ENCODE measurements around the gene ZNF3. TPM values are rescaled to one million over a fixed set of nuclear protein-coding genes. Genes with fewer than 3 reads are reported as not detected.

The ZNF3 gene
- total RNA-seq, 2 donors from 2014 or later, result 42.3 to 45.2 TPM

- no peaks in the 10 kb centered on the region for H3K9me3 ChIP-seq (ENCODE audit: control insufficient read depth, low read length, poor library complexity, severe bottlenecking)
- Mint-ChIP-seq H3K4me3 (peak overlapping the region; percentile 96), H3K27me3 (no peaks in the 10 kb centered on the region), H3K27ac (peak overlapping the region; percentile 99), H3K36me3 (ENCODE audit: low read depth) (no peaks in the 10 kb centered on the region), H3K4me1 (peaks cover 35% of the 10 kb centered on the region)
- DNase-seq (peak; percentile 46 to 61 (median 51)), ATAC-seq (peak; percentile 71)
Observed at GRCh38 chr7:100119970-100120732, 38.6 kb upstream of the ZNF3 start.

GRCh38 chr7:100119072-100119969 lies 37.8 kb upstream of the ZNF3 start, which contains the start of the genes CNPY4 and TAF6:
CNPY4 (plus strand) TSS chr7:100119634; CDS start chr7:100119745, 111 bp downstream.
TAF6 (minus strand) TSS chr7:100119358; CDS start chr7:100114209, 5,149 bp downstream.
- Mint-ChIP-seq H3K27me3 (no peaks in the 10 kb centered on the region), H3K4me1 (peaks cover 29% of the 10 kb centered on the region), H3K27ac (peak within 1 kb of the TSS; percentile 99), H3K36me3 (ENCODE audit: low read depth) (no peaks in the 10 kb centered on the region), H3K4me3 (peak within 1 kb of the TSS; percentile 96)
- H3K9me3 ChIP-seq (ENCODE audit: control insufficient read depth, low read length, poor library complexity, severe bottlenecking), result no peaks in the 10 kb centered on the region
- peak; percentile 89 to 90 (median 90) for DNase-seq
- ATAC-seq, result peak; percentile 78

GRCh38 chr7:100118388-100119071 lies 37.0 kb upstream of the ZNF3 start:
- no peaks in the 10 kb centered on the region for H3K9me3 ChIP-seq (ENCODE audit: control insufficient read depth, low read length, poor library complexity, severe bottlenecking)
- peak overlapping the region; percentile 96 for H3K4me3 Mint-ChIP-seq
- ATAC-seq, result no peak
- H3K27me3 Mint-ChIP-seq, result no peaks in the 10 kb centered on the region
- DNase-seq, result no peak
- no peaks in the 10 kb centered on the region for H3K36me3 Mint-ChIP-seq (ENCODE audit: low read depth)
- H3K4me1 Mint-ChIP-seq, result peaks cover 28% of the 10 kb centered on the region
- H3K27ac Mint-ChIP-seq, result peak overlapping the region; percentile 99

- H3K9me3 ChIP-seq (ENCODE audit: control insufficient read depth, low read length, poor library complexity, severe bottlenecking), result no peaks in the 10 kb centered on the region
- ATAC-seq, result no peak
- Mint-ChIP-seq H3K4me1 (peaks cover 18% of the 10 kb centered on the region), H3K27ac (no peak overlapping the region), H3K4me3 (no peak overlapping the region), H3K27me3 (no peaks in the 10 kb centered on the region), H3K36me3 (ENCODE audit: low read depth) (no peaks in the 10 kb centered on the region)
- no peak for DNase-seq
Observed at GRCh38 chr7:100115026-100115425, 33.5 kb upstream of the ZNF3 start.

- peaks cover 3% of the 10 kb centered on the region for H3K4me1 Mint-ChIP-seq
- no peaks in the 10 kb centered on the region for H3K9me3 ChIP-seq (ENCODE audit: control insufficient read depth, low read length, poor library complexity, severe bottlenecking)
- H3K27me3 Mint-ChIP-seq, result no peaks in the 10 kb centered on the region
- no peaks in the 10 kb centered on the region for H3K36me3 Mint-ChIP-seq (ENCODE audit: low read depth)
- no peak for DNase-seq
- no peak for ATAC-seq
- no peak overlapping the region for H3K4me3 Mint-ChIP-seq
- H3K27ac Mint-ChIP-seq, result no peak overlapping the region
Observed at GRCh38 chr7:100111914-100112313, 30.4 kb upstream of the ZNF3 start.

GRCh38 chr7:100111156-100111555 lies 29.6 kb upstream of the ZNF3 start:
- Mint-ChIP-seq H3K36me3 (ENCODE audit: low read depth) (no peaks in the 10 kb centered on the region), H3K27ac (no peak overlapping the region), H3K4me3 (no peak overlapping the region), H3K27me3 (no peaks in the 10 kb centered on the region), H3K4me1 (no peaks in the 10 kb centered on the region)
- no peaks in the 10 kb centered on the region for H3K9me3 ChIP-seq (ENCODE audit: control insufficient read depth, low read length, poor library complexity, severe bottlenecking)
- ATAC-seq (no peak), DNase-seq (no peak)

- no peaks in the 10 kb centered on the region for H3K36me3 Mint-ChIP-seq (ENCODE audit: low read depth)
- H3K9me3 ChIP-seq (ENCODE audit: control insufficient read depth, low read length, poor library complexity, severe bottlenecking), result no peaks in the 10 kb centered on the region
- H3K4me1 Mint-ChIP-seq, result no peaks in the 10 kb centered on the region
- H3K27ac Mint-ChIP-seq, result no peak overlapping the region
- no peak for ATAC-seq
- no peaks in the 10 kb centered on the region for H3K27me3 Mint-ChIP-seq
- no peak overlapping the region for H3K4me3 Mint-ChIP-seq
- DNase-seq, result no peak
Observed at GRCh38 chr7:100109521-100110163, 28.1 kb upstream of the ZNF3 start.

- H3K4me1 Mint-ChIP-seq, result peaks cover 2% of the 10 kb centered on the region
- no peaks in the 10 kb centered on the region for H3K36me3 Mint-ChIP-seq (ENCODE audit: low read depth)
- no peak overlapping the region for H3K27ac Mint-ChIP-seq
- H3K4me3 Mint-ChIP-seq, result no peak overlapping the region
- no peaks in the 10 kb centered on the region for H3K9me3 ChIP-seq (ENCODE audit: control insufficient read depth, low read length, poor library complexity, severe bottlenecking)
- H3K27me3 Mint-ChIP-seq, result no peaks in the 10 kb centered on the region
- no peak for ATAC-seq
- DNase-seq, result no peak
Observed at GRCh38 chr7:100107890-100108289, 26.4 kb upstream of the ZNF3 start.

- Mint-ChIP-seq H3K36me3 (ENCODE audit: low read depth) (no peaks in the 10 kb centered on the region), H3K27me3 (no peaks in the 10 kb centered on the region), H3K27ac (peak overlapping the region; percentile 24), H3K4me3 (no peak overlapping the region), H3K4me1 (peaks cover 5% of the 10 kb centered on the region)
- ATAC-seq (no peak), DNase-seq (no peak)
- H3K9me3 ChIP-seq (ENCODE audit: control insufficient read depth, low read length, poor library complexity, severe bottlenecking), result no peaks in the 10 kb centered on the region
Observed at GRCh38 chr7:100107125-100107737, 25.7 kb upstream of the ZNF3 start.

- Mint-ChIP-seq H3K4me1 (peaks cover 6% of the 10 kb centered on the region), H3K36me3 (ENCODE audit: low read depth) (no peaks in the 10 kb centered on the region), H3K4me3 (no peak overlapping the region), H3K27ac (peak overlapping the region; percentile 24), H3K27me3 (no peaks in the 10 kb centered on the region)
- H3K9me3 ChIP-seq (ENCODE audit: control insufficient read depth, low read length, poor library complexity, severe bottlenecking), result no peaks in the 10 kb centered on the region
- ATAC-seq (no peak), DNase-seq (no peak)
Observed at GRCh38 chr7:100106633-100107032, 25.1 kb upstream of the ZNF3 start.

- peaks cover 12% of the 10 kb centered on the region for H3K4me1 Mint-ChIP-seq
- no peaks in the 10 kb centered on the region for H3K27me3 Mint-ChIP-seq
- DNase-seq, result no peak
- H3K9me3 ChIP-seq (ENCODE audit: control insufficient read depth, low read length, poor library complexity, severe bottlenecking), result no peaks in the 10 kb centered on the region
- H3K36me3 Mint-ChIP-seq (ENCODE audit: low read depth), result no peaks in the 10 kb centered on the region
- no peak overlapping the region for H3K4me3 Mint-ChIP-seq
- ATAC-seq, result no peak
- no peak overlapping the region for H3K27ac Mint-ChIP-seq
Observed at GRCh38 chr7:100105534-100105933, 24.0 kb upstream of the ZNF3 start.

Measured in T-helper 17 cell (primary cell).